DND-41 (cell line): ENCODE data around the gene ACSL3.
A peak's percentile ranks its signal among the peaks of the same experiment; 100 is the strongest.

Experiments used
- ATAC-seq: fragments of 200-7000 bp; cut with Tn5 transposase; 3 replicates; pipeline ENCODE4 v1.9.1; 2021; ENCODE audit warnings: low read depth; ENCODE audit not compliant: insufficient read depth
- DNase-seq: peaks from one replicate; pipeline ENCODE4 v3.0.0-alpha.2; 2020
- H2AFZ ChIP-seq: 2 replicates; pipeline ENCODE4 v1.6.0; 2012; ENCODE audit warnings: low read depth, low read length
- H3K27ac ChIP-seq: 2 replicates; pipeline ENCODE4 v1.5.1; 2012; ENCODE audit warnings: low read length, inconsistent platforms
- H3K27me3 ChIP-seq: fragments of 200-600 bp; sonication (generic); 2 replicates; pipeline ENCODE4 v1.6.0; 2012; ENCODE audit warnings: low read length, mild to moderate bottlenecking, inconsistent platforms; ENCODE audit not compliant: insufficient read depth, poor library complexity
- H3K36me3 ChIP-seq: 2 replicates; pipeline ENCODE4 v1.5.1; 2012; ENCODE audit warnings: low read length, inconsistent platforms; ENCODE audit not compliant: insufficient read depth
- H3K4me1 ChIP-seq: 2 replicates; pipeline ENCODE4 v1.5.1; 2012; ENCODE audit warnings: mild to moderate bottlenecking, low read length; ENCODE audit not compliant: insufficient read depth
- H3K4me2 ChIP-seq: 2 replicates; pipeline ENCODE4 v1.6.0; 2012; ENCODE audit warnings: mild to moderate bottlenecking, moderate library complexity, low read length, inconsistent platforms; ENCODE audit not compliant: insufficient read depth
- H3K4me3 ChIP-seq, 2 experiments: fragments of 200-600 bp in 1 of 2; shearing (Covaris generic) in 1 of 2; 2 replicates each; pipeline ENCODE4 v1.5.1; 2012 to 2016; ENCODE audit warnings: inconsistent platforms in 2 of 2, low read length in 2 of 2, mild to moderate bottlenecking in 2 of 2, low read depth in 1 of 2, moderate library complexity in 1 of 2
- H3K79me2 ChIP-seq: 2 replicates; pipeline ENCODE4 v1.6.0; 2012; ENCODE audit warnings: low read length, inconsistent platforms; ENCODE audit not compliant: insufficient read depth
- H3K9ac ChIP-seq: 2 replicates; pipeline ENCODE4 v1.6.0; 2012; ENCODE audit warnings: low read depth, mild to moderate bottlenecking, inconsistent platforms, low read length, moderate library complexity
- H3K9me3 ChIP-seq: 2 replicates; pipeline ENCODE4 v1.5.1; 2012; ENCODE audit warnings: low read length, moderate library complexity, mild to moderate bottlenecking, inconsistent platforms; ENCODE audit not compliant: insufficient read depth, severe bottlenecking
- H4K20me1 ChIP-seq: 2 replicates; pipeline ENCODE4 v1.6.0; 2012; ENCODE audit warnings: low read length; ENCODE audit not compliant: insufficient read depth
- CTCF ChIP-seq: IDR thresholded peaks from 2 replicates; pipeline ENCODE4 v1.5.1; 2012; ENCODE audit warnings: borderline replicate concordance, low read length, moderate library complexity, mild to moderate bottlenecking; ENCODE audit not compliant: poor library complexity, severe bottlenecking; ENCODE audit errors: extremely low read depth
- EZH2 ChIP-seq: IDR thresholded peaks from 3 replicates; pipeline ENCODE4 v1.6.1; 2012; ENCODE audit warnings: borderline replicate concordance, low read depth, mild to moderate bottlenecking, moderate library complexity, low read length, inconsistent platforms; ENCODE audit not compliant: severe bottlenecking

ACSL3 gene

GRCh38 chr2:222936705-222937104 lies 75.9 kb downstream of the ACSL3 start:
- Histone ChIP-seq H3K9me3 (peaks cover 15% of the 10 kb centered on the region), H3K4me3 (no peak overlapping the region), H3K4me1 (no peaks in the 10 kb centered on the region), H4K20me1 (peaks cover 5% of the 10 kb centered on the region; the same call in 1 of the 2 replicates), H3K9ac (no peak overlapping the region), H3K79me2 (0 out of 2 replicates have a peak, but pooled peaks cover 4% of the 10 kb centered on the region), H3K36me3 (peaks cover 87% of the 10 kb centered on the region), H3K4me2 (no peak overlapping the region), H2AFZ (no peak overlapping the region), H3K27me3 (no peaks in the 10 kb centered on the region), H3K27ac (no peak overlapping the region)
- no peak for ATAC-seq
- DNase-seq, result no peak
- TF ChIP-seq EZH2 (no peak), CTCF (no peak)

- H2AFZ ChIP-seq, result no peak overlapping the region
- H3K27ac ChIP-seq, result no peak overlapping the region
- no peak overlapping the region for H3K4me3 ChIP-seq
- DNase-seq (no peak), ATAC-seq (no peak)
- H3K9ac ChIP-seq, result no peak overlapping the region
- peaks cover 15% of the 10 kb centered on the region for H3K9me3 ChIP-seq
- 0 out of 2 replicates have a peak, but pooled peaks cover 4% of the 10 kb centered on the region for H3K79me2 ChIP-seq
- H3K36me3 ChIP-seq, result peaks cover 75% of the 10 kb centered on the region
- no peaks in the 10 kb centered on the region for H3K27me3 ChIP-seq
- peaks cover 5% of the 10 kb centered on the region; the same call in 1 of the 2 replicates for H4K20me1 ChIP-seq
- no peak for TF ChIP-seq EZH2
- TF ChIP-seq CTCF, result no peak
- no peaks in the 10 kb centered on the region for H3K4me1 ChIP-seq
- H3K4me2 ChIP-seq, result no peak overlapping the region
Measured at GRCh38 chr2:222938327-222938726, 77.5 kb downstream of the ACSL3 start.

GRCh38 chr2:222939208-222939856 lies 78.5 kb downstream of the ACSL3 start:
- H3K27ac ChIP-seq, result no peak overlapping the region
- H3K4me2 ChIP-seq, result no peak overlapping the region
- ATAC-seq, result peak; percentile 97
- no peak for TF ChIP-seq EZH2
- TF ChIP-seq CTCF, result peak; percentile 89
- H4K20me1 ChIP-seq, result peaks cover 5% of the 10 kb centered on the region; the same call in 1 of the 2 replicates
- 0 out of 2 replicates have a peak, but pooled peaks cover 4% of the 10 kb centered on the region for H3K79me2 ChIP-seq
- H3K9me3 ChIP-seq, result peaks cover 15% of the 10 kb centered on the region
- no peak overlapping the region for H3K9ac ChIP-seq
- DNase-seq, result peak; percentile 75
- H3K27me3 ChIP-seq, result no peaks in the 10 kb centered on the region
- no peak overlapping the region for H2AFZ ChIP-seq
- no peak overlapping the region for H3K4me3 ChIP-seq
- H3K36me3 ChIP-seq, result peaks cover 66% of the 10 kb centered on the region
- no peaks in the 10 kb centered on the region for H3K4me1 ChIP-seq
